Keratinocyte (primary cell): ENCODE results near the gene SMAD3.

Experiments
- EZH2 ChIP-seq: IDR thresholded peaks from one replicate; pipeline ENCODE4 v1.6.1; 2012; ENCODE audit warnings: inconsistent platforms, mild to moderate bottlenecking, low read length, moderate library complexity
- TF ChIP-seq, protein P1 (sequence below), 3 experiments: IDR thresholded peaks in 1 of 3; conservative IDR thresholded peaks in 1 of 3; optimal IDR thresholded peaks in 1 of 3; 2 replicates in 2 of 3; 3 replicates in 1 of 3; pipeline versions ENCODE3 to v1.5.1; 2011; ENCODE audit warnings: low read length in 3 of 3, mild to moderate bottlenecking in 3 of 3, moderate library complexity in 2 of 3, control low read depth in 1 of 3, inconsistent platforms in 1 of 3; ENCODE audit not compliant: insufficient read depth in 2 of 3; ENCODE audit errors: extremely low read depth in 1 of 3

DNA sequence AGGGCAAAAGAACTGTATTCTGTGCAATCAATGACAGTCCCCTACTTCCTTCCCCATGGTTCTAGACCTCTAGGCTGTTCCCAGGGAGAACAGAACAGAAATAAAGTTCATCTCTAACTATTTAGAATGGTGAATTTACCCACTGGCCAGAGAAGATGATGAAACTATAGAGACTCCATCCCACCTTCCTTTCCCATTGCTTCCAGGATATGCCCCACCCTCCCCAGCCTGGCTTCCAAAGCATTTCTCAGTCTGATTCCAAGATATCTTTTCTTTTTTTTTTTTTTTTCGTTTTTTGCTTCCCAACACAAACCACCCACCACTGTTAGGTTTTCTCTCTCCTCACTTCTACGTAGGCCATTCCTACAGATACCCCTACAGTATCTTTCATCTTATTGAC lies 25.1 kb upstream of the SMAD3 start:
- TF ChIP-seq, protein P1, sequence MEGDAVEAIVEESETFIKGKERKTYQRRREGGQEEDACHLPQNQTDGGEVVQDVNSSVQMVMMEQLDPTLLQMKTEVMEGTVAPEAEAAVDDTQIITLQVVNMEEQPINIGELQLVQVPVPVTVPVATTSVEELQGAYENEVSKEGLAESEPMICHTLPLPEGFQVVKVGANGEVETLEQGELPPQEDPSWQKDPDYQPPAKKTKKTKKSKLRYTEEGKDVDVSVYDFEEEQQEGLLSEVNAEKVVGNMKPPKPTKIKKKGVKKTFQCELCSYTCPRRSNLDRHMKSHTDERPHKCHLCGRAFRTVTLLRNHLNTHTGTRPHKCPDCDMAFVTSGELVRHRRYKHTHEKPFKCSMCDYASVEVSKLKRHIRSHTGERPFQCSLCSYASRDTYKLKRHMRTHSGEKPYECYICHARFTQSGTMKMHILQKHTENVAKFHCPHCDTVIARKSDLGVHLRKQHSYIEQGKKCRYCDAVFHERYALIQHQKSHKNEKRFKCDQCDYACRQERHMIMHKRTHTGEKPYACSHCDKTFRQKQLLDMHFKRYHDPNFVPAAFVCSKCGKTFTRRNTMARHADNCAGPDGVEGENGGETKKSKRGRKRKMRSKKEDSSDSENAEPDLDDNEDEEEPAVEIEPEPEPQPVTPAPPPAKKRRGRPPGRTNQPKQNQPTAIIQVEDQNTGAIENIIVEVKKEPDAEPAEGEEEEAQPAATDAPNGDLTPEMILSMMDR (optimal IDR thresholded peaks at IDR 0.05 in 1 of 3, IDR thresholded peaks at IDR 0.05 in 1 of 3, conservative IDR thresholded peaks at IDR 0.05 in 1 of 3; ENCODE audit: extremely low read depth in 1 of 3, insufficient read depth in 2 of 3, low read length in 3 of 3) = no peak
- no peak for TF ChIP-seq EZH2
